ENCODE measurements around the gene HORMAD2.

GRCh38 chr22:30044881-30045493 lies 35.3 kb upstream of the HORMAD2 start:
- no peak for TF ChIP-seq CTCF (IDR thresholded peaks at IDR 0.05)
- no peak for TF ChIP-seq POLR2A (IDR thresholded peaks at IDR 0.05; ENCODE audit: low read depth)
